Measurements from ENCODE around the gene ALKBH2.
A peak's percentile ranks its signal among the peaks of the same experiment; 100 is the strongest.

ALKBH2 gene

DNA sequence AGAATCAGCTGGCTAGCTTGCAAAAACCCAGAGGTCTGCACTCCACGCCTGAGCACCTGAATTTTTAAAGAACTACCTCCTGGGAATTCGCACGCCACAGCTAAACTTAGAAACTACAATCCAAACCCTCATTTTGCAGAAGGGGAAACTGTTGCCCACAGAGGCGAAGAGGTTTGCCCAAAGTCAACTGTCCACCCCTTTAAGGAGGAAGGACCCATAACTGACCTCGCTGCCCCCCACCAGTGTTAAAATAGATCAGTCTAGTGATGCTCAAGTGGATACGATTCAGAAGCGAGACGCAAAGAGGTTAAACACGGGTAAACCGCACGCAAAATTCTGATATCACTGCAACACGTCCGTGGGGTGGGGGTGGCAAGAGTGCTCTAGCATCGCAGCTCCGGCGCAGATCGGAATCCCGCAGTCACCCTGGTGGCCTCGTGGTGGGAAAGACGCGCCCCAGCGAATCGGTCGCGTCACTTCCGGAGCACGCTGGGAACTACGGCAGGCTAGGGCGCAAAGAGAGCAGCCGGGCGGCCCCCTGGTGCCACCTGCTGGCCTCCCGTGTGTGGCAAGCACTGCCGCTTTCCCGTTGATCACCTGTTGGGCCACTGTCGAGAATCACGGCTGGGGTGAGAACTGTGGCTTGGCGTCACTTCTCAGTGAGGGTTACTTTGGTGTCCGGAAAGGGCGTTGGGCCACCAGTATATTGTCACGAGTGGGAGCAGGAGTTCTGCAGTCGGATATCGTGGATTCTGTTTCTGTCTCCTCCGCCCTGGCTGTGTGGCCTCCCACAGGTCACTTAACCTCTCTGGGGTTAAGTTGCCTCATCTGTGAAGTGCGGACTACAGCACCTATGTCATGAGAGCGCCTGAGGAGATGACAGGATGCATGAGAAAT, at the start of gene ALKBH2:
Gene ALKBH2 (minus strand): TSS at position 451 of the 897 bp plus-strand sequence. CDS start 686 bp downstream, outside the sequence.
- peak within 1 kb of the TSS; percentile 78 for H3K27ac ChIP-seq
- TF ChIP-seq, protein P1, sequence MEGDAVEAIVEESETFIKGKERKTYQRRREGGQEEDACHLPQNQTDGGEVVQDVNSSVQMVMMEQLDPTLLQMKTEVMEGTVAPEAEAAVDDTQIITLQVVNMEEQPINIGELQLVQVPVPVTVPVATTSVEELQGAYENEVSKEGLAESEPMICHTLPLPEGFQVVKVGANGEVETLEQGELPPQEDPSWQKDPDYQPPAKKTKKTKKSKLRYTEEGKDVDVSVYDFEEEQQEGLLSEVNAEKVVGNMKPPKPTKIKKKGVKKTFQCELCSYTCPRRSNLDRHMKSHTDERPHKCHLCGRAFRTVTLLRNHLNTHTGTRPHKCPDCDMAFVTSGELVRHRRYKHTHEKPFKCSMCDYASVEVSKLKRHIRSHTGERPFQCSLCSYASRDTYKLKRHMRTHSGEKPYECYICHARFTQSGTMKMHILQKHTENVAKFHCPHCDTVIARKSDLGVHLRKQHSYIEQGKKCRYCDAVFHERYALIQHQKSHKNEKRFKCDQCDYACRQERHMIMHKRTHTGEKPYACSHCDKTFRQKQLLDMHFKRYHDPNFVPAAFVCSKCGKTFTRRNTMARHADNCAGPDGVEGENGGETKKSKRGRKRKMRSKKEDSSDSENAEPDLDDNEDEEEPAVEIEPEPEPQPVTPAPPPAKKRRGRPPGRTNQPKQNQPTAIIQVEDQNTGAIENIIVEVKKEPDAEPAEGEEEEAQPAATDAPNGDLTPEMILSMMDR (conservative IDR thresholded peaks at IDR 0.05) = peak; percentile 97
- no peak for TF ChIP-seq ZFX (IDR thresholded peaks at IDR 0.05)

DNA sequence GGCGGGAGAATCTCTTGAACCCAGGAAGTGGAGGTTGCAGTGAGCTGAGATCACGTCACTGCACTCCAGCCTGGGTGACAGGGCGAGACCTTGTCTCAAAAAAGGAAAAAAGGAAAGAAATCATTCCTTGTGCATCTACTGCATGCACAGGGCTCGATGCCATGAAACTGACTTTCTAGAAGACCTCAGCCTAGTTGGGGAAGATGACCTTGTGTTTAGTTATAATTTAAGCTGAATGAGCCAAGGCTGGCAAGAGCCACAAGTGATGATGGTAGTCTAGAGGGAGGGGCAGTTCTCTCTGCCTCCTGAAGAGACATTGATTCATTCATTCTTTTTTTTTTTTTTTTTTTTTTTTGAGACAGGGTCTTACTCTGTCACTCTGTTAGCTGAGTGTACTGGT, 47.3 kb upstream of the ALKBH2 start:
- no peak overlapping the region for H3K27ac ChIP-seq
- TF ChIP-seq, protein P1 (conservative IDR thresholded peaks at IDR 0.05) = no peak
- TF ChIP-seq ZFX (IDR thresholded peaks at IDR 0.05) = no peak

DNA sequence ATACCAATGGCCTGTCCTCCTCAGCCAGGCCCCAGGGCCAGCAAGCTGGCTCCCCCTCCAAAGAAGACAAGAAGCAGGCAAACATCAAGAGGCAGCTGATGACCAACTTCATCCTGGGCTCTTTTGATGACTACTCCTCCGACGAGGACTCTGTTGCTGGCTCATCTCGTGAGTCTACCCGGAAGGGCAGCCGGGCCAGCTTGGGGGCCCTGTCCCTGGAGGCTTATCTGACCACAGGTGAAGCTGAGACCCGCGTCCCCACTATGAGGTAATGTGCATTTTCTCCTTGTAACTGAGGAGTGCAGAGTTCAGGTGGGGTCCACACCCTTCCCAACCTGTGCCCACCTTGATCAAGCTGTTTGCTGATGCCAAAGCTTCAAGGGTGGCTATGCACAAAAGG, 46.5 kb upstream of the ALKBH2 start:
- H3K27ac ChIP-seq = no peak overlapping the region
- TF ChIP-seq ZFX (IDR thresholded peaks at IDR 0.05) = no peak
- TF ChIP-seq, protein P1 (conservative IDR thresholded peaks at IDR 0.05) = no peak

DNA sequence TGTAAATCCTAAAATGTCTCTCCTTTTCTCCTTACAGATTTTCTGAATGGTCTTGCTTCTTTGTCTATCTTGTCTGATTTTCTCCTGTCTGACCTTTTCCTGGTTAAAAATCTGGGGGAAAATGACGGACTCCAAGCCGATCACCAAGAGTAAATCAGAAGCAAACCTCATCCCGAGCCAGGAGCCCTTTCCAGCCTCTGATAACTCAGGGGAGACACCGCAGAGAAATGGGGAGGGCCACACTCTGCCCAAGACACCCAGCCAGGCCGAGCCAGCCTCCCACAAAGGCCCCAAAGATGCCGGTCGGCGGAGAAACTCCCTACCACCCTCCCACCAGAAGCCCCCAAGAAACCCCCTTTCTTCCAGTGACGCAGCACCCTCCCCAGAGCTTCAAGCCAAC, 46.1 kb upstream of the ALKBH2 start:
- H3K27ac ChIP-seq = no peak overlapping the region
- TF ChIP-seq, protein P1 (conservative IDR thresholded peaks at IDR 0.05) = no peak
- TF ChIP-seq ZFX (IDR thresholded peaks at IDR 0.05) = no peak

DNA sequence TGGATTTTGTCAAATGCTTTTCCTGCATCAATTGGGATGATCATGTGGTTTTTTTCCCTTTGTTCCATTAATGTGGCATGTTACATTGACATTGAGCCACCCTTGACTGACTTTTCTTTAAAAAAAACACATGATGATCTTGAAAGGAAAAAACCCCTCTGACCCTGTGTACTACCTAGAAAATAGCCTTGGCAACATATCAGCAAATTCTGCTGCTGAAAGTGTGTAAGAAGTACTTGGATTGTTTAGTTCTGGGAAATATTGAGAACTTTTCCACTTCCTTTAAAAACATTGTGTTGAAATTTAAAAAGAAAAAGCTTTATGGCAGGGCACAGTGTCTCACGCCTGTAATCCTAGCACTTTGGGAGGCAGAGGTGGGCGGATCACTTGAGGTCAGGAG, 43.8 kb upstream of the ALKBH2 start:
- no peak overlapping the region for H3K27ac ChIP-seq
- TF ChIP-seq ZFX (IDR thresholded peaks at IDR 0.05) = no peak
- TF ChIP-seq, protein P1 (conservative IDR thresholded peaks at IDR 0.05) = no peak

DNA sequence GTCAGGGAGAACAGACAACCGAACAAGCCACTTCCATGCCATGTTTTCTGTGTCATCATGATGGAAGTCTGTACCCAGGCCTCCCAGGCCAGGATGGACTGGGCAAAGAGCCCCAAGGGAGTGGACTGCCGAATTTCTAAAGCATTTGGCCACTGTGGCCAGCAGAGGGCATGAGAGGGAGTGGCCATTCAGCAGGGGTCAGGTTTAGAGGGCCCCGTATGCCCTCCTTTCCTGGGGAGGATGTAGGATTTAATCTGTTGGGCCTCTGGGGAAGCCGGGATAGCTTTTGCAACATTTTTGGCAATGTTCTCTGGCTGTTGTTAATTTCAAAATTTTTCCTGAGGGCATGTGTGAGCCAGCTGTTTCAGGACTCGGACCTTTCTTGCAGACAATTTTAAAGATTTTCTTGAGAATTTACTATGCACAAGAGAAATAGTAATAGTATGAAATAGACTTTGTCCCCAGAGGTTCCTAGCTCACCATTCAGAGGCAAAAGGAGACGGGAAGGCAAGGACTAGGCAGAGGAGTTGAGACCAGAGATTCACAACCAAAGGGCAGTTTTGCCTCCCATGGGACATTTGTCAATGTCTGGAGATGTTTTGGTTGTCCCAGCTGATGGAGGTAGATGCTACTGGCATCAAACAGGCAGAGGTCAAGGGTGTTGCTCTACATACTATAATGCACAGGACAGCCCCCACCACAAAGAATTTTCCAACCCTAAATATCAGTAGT, 41.1 kb upstream of the ALKBH2 start:
- TF ChIP-seq, protein P1 (conservative IDR thresholded peaks at IDR 0.05) = peak; percentile 73
- TF ChIP-seq ZFX (IDR thresholded peaks at IDR 0.05) = no peak
- H3K27ac ChIP-seq = no peak overlapping the region

Measured in C4-2B (cell line).